H4 (cell line): ENCODE data around the gene MPDZ. TPM values are rescaled to one million over a fixed set of nuclear protein-coding genes. Genes with fewer than 3 reads are reported as not detected.

Source experiments
- DNase-seq: peaks from one replicate; pipeline ENCODE4 v3.0.0-alpha.2; 2015; ENCODE audit warnings: low spot score
- total RNA-seq: library from RNA; depleted of rRNA; stranded (reverse); fragments of >200 nt; shearing (Covaris generic); gene quantifications from 2 replicates; pipeline ENCODE4 v1.2.3, GENCODE V29; 2014

MPDZ gene
- total RNA-seq, 1 experiment from 2014 or later: 14.2 TPM

DNA sequence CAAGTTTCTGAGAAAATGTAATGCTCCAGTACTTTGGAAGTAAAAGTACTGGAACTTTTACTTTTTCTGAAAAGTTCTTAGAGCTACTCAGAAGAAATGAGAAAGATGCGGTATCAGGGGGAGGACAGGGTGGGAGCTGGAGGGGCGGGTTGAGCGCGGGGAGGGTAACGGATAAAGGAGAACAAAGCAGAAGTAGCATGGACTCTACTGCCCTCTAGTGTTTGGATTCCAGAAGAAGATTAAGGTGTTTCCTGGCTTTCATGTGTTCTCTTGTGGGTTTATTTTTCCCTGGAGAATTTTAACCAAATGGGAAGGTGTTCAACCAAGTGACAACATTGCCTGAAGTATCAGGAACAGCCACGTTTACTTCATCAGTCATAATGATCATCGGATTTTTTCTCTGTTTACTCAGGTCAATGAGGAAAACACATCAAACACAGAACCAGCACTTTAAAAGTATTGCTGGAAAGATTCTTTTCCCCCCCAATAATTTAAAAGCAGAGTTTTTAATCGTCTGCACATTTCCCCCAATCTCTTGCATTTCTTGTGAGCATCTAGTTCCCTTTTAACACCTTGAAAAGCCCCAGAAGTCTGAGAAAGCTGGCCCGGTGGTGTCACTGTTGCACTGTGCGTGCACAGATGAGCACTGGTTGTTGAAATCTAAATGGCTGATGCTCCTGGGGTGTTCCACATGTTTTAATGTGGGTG, 190.6 kb downstream of the MPDZ start:
- DNase-seq: peak; percentile 55

DNA sequence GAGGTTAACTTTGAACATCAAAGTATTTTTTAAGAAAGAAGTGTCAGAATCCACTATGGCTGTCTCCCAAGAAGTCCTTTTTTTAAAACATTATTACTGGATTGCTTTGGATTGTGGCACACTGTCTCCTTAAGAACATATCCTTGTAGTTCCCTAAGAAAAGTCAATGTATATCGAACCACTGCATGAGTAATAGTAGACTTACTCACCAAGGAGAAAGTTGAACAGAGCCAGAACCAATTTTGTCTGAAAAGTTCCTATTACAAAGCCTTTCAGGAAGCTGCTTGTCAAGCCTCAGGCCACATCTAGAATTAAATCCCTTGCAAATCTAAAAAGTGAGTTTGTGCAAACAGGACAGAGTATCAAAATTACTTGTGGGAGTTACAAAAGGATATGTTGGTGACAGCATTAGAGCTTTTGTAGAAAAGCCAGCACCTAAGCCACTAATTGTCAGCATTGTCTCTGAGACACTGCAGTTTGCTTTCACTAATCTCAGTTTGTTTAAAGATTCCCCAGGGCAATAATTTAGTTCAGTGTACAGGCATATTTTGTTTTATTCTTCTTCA, 195.4 kb downstream of the MPDZ start:
- DNase-seq: no peak

DNA sequence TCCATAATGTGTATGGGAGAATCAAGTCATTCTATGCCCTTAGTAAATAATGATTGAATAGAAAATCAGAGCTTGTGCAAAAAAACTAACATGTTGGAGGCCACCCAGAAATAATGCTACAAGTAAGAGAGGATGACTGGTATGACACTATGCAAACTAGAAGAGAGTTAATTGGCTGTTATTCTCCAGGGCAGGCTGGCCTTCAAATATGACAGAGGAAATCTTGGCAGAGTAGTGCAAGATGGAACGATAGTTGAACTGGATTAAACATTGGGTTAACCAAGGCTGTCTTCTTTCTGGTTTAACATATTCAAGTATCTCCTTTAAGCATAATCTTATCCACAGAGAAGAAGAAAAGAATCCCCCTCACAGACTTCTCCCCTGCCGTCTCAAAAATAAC, 196.1 kb downstream of the MPDZ start:
- DNase-seq: no peak

DNA sequence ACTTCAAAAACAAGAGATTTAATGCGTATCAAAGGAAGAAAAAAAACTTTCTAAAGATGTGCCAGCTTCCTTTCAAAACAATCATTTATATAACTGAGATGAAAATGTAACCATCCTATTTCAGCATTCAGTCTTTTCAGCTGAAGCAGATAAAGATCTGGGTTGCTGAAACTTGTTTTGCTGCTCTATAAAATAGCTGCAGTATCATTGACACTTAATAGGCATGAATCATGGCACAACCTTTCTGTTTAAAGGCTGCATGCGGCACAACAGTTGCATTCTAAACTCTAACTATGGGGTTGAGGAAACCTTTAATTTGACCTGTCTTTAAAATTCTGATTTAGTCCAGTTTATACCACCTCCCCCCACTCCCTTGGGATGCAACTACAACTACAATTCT, 196.7 kb downstream of the MPDZ start:
- no peak for DNase-seq

DNA sequence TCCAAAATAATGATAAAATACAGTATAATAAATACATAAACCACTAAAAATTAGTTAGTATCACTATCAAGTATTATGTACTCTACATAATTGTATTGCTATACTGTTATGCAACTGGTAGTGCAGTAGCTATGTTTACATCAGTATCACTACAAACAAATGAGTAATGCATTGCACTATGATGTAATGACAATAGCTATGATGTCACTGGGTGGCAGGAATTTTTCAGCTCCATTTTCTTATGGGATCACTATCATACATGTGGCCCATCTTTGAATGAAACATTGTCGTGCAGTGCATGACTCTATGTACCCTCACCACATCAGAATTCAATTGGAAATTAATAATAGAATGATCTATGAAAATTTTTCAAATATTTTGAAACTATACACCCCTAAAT, 201.3 kb downstream of the MPDZ start:
- DNase-seq: no peak

DNA sequence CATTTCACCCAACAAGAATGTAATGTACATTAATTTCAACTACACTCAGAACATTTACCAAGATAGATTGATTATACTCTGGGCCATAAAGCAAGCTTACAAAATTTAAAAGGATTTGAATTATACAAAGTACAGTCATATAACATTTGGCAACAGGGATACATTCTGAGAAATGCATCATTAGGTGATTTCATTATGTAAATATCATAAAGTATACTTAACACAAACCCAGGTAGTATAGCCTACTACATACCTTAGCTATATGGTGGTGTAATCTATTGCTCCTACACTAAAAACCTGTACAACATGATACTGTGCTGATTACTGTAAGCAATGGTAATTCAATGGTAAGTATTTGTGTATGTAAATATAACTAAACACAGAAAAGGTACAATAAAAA, 202.9 kb downstream of the MPDZ start:
- DNase-seq: no peak

DNA sequence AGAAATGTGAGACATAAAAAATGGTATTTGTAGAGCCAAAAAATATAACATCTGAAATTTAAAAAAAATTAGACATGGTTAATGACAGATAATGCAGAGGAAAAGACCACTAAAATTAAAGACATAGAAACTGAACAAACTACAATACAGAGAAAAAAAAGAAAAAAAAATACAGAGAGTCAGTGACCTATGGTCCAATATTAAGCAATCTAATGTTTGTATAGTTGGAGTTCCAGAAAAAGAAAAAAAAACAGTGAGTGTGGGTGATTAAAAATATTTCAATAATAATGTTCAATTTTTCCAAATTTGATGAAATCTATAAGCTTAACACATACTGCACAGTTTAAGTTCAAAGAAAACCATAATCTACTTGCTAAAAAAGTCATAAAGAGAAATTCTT, 207.6 kb downstream of the MPDZ start:
- DNase-seq: no peak

DNA sequence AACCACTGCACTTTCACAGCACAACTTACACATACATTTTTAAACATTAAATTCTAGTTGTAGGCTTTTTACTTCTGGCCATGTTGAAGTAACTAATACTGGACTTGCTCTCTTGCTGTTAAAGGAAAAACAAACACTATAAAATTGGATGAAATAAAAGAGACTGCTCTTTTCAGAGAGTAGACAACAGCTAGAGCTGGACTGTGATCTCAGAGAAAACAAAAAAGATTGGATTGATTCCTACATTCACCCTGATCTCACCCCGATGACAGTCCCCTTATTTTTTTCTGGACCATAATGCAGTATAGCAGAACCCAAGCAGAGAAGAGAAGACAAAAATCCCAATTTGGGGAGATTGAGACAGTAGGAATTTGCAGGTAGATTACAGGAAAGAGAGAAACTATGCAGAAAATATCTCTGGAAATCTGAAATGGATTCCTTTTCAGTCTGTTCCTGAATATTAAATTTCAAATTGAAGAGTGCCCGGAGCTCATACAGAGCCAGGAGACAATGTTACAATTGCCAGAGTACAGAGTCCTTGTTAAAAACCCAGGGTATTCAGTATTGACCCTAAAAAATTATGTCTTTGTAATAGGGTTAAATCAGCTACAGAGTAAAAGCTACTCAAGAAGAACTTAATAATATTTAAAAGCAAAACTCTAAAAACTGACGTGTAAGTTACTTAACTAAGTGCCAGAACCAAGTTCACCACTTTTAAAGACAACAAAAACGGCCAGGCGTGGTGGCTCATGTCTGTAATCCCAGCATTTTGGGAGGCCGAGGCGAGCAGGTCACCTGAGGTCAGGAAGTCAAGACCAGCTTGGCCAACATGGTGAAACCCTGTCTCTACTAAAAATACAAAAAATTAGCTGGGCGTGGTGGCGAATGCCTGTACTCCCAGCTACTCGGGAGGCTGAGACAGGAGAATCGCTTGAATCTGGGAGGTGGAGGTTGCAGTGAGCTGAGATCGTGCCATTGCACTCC, 208.6 kb downstream of the MPDZ start:
- no peak for DNase-seq

DNA sequence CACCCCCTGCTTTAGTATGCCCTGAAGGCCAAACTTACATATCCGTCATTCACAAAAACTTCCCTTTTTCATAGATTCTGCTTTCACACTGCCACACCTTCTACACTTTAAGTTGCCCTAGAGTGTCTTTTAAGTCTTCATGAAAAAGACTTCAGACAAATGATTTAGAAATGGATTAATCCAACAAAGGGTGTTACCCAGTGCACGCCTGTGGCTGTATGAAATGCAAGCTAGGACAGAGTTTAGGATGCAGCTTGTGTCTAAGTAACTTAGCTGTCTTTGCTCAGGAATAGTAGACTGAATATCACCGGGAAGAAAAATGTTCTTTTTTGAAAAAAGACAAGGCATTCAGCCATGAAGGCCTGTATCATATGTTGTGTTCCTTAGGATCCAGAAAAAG, 210.0 kb downstream of the MPDZ start:
- DNase-seq: no peak

DNA sequence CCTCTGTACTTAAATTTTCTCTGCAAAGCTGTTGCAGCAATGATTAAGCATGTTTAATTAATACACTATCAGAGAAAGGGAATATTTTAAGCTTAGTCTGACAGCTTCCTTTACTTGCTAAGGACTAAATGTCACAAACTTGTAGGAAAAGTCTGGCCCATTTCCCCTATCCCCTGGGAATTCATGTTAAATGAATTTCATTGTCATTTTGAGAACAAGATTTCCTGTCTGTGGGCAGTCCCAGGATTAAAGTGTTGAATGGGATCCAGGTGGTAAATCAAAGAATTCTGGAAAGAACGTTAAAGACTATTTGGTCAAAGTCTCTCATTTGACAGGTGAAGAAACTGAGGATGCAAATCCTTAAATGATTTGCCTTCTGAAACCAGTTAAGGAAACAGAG, 214.8 kb downstream of the MPDZ start:
- DNase-seq: no peak

DNA sequence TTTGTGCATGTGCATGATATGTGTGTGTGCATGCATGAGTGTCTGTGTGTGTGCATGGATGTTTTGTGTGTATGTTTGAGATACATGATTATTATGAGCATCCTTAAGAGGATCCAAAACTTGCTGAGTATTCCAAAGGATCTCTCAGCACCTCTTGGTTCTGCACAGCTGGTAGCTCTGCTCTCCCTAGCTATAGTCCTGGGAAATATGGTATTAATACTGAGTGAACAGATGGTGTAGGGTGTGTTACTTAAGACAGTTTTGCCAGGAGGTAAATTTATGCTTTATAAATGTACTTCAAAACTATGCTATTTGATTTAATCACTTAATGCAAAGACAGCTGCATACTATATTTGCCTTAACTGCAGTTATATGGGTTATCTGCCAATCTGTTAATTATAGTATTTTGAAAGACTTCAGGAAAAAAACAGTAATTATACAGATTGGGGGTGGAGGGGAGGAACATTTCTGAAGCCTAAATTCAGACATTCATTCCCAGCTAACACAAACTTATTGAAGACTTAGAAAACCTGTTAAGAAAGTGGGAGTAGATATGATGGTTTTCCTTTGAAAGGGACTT, 215.5 kb downstream of the MPDZ start:
- DNase-seq: no peak

DNA sequence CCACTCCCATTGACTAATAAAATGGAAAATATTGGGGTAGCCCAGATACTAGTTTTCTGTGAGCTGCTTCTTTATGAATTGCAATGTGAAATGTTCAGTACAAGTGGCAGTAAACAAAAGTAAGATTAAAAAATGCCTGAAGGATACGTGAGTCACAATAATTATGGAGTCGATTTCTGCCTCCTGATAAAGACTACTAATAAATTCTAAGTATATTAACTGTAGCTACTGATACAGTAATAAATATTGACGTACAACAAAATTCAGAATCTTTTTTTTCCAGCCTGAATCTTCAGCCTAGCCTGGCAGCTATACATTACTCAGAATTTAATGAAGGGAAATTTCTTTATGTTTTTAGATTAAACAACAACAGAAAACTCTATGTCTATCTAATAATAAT, 218.1 kb downstream of the MPDZ start:
- DNase-seq: no peak
